HG02973 (cell line): ENCODE measurements around the gene ATN1.

Experiments used
- ATAC-seq: cut with Tn5 transposase; IDR thresholded peaks from one replicate; pipeline ENCODE4 v1.9.1; 2021; ENCODE audit warnings: moderate library complexity; ENCODE audit not compliant: unreplicated experiment

Gene ATN1

DNA sequence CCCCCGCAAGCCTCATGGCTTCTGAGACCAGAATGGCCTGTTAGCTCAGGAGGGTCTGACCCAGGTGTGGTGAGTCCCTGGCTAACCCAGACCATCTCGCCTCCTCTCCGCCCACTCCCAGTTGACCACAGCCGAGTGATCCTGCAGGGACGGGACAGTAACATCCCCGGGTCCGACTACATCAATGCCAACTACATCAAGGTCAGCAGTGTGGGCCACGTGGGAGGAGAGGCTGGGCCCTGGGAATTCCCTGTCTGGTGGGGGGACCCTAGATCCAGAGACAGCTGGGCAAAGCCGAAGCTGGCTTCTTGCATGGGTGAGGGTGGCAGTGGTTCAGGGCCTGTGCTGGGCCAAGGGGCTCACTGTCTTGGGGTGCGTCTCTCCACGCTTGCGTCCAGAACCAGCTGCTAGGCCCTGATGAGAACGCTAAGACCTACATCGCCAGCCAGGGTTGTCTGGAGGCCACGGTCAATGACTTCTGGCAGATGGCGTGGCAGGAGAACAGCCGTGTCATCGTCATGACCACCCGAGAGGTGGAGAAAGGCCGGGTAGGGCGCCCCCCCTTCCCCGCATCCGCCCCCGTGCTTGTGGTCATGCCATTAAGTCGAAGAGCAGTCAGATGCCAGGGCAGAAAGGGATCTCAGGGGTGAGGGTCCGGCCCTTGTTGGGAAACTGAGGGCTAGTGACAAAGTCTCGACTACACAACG, 28.4 kb downstream of the ATN1 start:
- no peak for ATAC-seq

DNA sequence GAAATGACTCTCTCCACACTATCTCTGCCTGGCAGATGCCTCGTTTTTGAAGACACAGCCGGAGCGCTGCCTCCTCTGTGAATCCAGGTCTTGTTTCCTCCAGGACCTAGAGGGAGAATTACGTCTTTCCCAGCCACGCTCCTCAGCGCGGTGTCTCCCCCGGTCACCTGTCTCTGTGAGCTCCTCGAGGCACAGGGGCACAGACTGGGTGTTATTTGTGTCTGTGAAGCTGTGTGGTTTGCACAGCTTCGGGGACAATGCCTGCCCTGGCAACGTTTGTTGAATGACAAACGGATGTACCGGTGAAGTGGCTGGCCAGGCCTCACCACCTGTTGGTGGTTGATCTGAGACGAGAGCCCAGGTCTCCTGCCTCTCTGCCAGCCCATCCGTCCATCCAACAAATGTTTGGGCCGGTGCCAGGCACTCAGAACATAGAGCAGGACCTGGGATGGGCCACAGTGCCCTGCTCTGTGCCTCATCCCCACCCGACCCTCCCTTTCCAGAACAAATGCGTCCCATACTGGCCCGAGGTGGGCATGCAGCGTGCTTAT, 29.5 kb downstream of the ATN1 start:
- no peak for ATAC-seq

DNA sequence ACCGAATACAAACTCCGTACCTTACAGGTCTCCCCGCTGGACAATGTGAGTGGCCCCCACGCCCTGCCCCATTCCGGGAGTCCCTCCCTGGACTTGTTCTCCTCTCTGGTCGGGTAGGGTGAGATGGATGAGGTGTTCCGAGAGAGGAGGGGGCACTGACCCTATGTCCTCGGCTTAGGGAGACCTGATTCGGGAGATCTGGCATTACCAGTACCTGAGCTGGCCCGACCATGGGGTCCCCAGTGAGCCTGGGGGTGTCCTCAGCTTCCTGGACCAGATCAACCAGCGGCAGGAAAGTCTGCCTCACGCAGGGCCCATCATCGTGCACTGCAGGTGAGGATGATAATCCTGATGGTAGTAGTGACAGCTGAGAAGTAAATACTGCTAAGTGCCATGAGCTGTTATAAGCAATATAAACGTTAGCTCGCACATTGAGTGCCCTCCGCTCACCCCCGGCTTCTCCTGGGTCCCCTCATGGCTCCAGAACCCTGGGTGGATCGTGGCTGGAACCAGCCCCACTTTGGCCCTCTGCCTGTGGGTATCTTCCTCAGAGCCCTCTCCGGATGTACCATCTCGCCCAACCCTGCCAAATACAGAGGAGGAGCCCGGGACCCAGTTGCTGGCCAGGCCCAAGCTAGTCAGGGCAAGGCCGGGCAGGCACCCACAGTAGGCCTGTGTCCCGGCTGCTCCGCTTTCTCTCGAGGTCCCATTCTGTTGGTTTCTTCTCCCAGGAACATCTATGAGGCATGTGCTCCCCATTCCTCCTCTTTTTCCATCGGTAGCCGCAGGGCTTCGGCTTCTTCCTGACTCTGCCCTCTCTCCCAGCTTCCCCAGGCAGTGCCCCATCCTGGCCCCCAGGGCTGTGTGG, 30.2 kb downstream of the ATN1 start:
- ATAC-seq: no peak

DNA sequence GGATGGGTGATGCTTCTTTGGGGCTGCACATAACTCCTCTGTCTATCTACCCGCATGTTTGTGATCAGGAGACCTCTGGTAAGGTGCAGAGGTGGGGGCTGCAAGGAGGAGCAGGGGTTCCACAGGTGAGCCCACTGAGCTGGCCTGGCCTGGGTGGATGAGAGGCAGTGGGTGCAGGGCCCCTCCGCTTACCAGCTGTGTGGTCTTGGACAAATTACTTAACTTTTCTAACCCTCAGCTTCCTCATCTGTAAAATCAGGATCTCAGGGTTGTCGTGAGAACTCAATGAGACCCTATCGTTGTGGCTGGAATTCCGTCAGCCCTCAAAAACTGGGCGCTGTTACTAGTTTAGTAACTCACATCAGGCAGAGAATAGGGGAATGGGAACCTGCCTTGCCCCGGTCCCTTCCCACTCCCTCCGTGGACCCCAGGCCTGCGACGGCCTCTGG, 30.9 kb downstream of the ATN1 start:
- ATAC-seq: peak; percentile 1

DNA sequence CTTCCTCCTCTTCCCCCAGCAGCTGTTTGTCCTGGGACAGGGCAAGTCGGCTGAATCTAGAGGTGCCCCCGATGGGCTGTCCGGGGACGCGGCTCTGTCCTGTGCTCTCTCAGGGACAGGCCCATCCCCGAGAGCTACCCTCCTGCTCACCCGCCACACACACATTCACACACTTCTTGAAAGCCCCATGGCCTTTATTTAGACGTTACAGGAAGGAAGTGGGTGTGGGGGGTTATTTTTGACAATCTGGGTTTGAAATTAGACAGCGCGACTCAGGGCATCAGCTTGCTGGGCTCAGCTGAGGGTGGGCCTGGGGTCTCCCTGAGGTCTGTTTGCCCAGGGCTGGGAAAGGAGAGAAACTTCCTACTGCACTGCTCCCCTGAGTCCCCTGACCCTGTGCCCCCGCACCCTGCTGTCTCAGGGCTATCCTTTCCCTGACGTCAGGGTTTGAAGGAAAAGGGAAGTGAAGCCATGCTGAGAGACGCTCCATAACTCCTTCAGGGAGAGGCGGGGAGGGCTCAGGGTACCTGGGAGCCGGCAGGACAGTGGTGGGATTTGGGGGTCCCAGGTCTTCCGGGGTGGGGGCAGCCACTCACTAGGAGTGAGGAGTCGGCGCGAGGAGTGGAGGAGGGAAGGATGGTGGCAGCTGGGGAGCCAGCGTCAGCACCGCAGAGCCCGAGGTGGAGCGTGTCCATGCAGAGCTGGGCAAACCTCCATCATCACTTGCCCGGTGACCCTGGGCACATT, 31.5 kb downstream of the ATN1 start:
- ATAC-seq: peak; percentile 28

DNA sequence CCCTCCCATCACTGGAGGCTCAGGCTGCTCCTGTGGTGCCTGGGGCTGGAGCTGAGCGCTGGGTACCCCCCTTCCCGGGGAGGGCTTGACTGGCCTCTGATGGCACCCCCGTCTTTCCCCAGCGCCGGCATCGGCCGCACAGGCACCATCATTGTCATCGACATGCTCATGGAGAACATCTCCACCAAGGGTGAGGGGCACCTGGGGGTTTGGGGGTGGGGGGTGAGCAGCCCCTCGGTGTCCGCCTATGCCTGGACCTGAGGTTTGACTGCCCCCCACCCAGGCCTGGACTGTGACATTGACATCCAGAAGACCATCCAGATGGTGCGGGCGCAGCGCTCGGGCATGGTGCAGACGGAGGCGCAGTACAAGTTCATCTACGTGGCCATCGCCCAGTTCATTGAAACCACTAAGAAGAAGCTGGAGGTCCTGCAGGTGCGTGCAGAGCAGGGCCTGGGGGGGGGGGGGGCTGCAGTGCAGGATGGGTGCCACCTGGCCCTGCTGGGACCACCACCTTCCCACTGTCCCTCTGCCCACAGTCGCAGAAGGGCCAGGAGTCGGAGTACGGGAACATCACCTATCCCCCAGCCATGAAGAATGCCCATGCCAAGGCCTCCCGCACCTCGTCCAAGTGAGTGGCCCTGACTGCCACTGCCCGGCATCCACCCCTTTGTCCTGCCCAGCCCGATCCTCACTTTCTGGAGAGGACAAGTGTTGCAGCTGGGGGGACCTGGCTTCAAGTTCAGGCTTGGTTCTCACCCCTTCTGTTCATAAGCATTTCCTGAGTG, 32.2 kb downstream of the ATN1 start:
- ATAC-seq: no peak

DNA sequence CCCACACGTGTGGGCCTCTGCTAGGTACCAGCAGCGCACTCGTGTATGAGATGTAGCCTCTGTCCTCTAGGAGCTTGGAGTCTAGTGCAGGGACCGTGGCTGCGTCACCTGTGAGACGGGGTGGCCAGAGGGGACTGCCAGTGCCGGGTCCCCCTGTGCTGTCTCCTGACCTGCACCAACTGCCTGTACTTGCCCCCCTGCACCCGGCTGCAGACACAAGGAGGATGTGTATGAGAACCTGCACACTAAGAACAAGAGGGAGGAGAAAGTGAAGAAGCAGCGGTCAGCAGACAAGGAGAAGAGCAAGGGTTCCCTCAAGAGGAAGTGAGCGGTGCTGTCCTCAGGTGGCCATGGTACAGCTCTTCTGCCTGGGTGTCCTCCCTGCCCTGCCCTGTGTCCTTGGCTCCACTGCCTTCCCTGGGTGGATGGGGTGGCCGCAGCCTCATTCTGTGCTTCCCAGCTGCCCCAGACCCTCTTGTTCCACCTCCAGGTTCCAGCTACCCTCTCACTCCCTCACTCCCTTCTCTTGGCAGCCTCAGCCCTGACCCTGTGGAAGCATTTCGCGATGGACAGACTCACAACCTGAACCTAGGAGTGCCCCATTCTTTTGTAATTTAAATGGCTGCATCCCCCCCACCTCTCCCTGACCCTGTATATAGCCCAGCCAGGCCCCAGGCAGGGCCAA, 33.0 kb downstream of the ATN1 start:
- no peak for ATAC-seq

DNA sequence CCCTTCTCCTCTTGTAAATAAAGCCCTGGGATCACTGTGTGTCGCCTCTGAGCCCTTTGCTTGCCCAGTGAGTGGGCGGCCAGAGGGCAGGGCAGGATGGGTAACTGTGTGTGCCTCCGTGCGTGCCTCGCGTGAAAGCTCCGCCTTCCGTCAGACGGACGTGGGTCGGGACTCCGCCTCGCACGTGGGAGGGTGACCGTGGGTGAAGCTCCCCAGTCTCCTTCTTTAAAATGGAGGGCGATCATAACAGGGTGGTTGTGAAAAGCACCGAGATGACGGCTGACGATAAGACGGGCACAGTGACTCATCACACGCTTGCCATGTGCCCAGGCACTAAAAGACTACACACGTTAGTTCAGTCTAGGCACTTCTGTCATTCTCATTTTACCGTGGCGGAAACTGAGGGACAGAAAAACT, 33.5 kb downstream of the ATN1 start:
- no peak for ATAC-seq

DNA sequence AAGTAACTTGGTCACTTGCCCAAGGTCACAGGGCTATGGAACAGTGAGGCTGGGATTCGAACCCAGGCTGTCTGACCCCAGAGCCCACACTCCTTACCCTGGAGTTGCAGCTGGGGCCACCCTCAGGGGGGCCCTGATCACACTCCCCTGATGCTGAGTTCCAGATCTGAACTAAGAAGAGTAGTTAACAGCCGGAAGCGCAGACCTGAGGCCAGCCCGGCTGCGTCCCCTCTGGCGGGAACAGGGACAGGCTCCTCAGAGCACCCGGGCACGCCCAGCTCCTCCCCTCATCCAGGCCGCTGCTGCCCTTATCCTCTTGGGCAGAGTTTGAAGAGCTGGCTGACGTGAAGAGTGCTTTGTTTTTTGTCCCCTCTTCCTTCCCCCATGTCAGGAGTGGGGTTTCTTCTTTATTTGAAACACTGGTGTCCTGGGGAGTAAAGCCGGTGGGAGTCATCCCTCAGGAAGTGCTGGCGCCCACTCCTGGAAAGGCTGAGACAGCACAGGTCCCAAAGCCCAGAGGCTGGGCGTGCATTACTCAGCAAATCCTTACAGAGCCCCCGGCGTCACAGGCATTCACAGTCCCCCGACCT, 34.0 kb downstream of the ATN1 start:
- ATAC-seq: no peak

DNA sequence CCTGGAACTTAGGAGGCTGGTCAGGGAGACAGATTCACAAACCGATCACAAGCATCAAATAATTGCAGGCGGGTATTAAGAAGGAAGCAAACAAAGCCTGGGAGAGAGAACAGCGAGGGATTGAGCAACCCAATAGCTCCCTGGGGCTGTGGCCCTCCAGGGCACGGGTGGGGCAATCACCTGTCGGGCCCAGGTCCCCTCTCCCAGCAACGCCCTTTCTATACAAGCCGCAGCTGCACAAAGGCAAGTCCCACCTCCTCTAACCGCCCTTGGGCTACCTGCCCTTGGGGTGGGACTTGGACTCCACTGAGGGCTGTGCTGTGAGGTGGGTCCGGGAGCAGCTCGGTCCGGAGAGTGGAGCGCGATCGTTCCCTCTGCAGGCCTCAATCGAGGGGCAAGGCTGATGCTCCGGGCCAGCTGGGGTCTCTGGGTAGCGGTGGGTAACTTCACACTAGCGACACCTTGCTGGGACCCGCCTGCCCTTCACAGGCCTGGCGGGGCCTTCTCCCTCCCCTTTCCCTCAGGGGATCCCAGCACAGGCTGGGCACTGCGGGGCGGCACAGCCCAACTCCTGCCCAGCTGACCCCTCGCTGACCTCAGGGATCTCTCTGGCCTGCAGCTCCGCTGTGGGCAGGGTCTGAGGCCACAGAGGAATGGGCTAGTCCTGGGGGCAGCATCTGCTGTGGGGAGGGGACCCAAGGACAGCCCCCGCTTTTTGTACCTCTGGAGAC, 34.7 kb downstream of the ATN1 start:
- ATAC-seq: no peak

DNA sequence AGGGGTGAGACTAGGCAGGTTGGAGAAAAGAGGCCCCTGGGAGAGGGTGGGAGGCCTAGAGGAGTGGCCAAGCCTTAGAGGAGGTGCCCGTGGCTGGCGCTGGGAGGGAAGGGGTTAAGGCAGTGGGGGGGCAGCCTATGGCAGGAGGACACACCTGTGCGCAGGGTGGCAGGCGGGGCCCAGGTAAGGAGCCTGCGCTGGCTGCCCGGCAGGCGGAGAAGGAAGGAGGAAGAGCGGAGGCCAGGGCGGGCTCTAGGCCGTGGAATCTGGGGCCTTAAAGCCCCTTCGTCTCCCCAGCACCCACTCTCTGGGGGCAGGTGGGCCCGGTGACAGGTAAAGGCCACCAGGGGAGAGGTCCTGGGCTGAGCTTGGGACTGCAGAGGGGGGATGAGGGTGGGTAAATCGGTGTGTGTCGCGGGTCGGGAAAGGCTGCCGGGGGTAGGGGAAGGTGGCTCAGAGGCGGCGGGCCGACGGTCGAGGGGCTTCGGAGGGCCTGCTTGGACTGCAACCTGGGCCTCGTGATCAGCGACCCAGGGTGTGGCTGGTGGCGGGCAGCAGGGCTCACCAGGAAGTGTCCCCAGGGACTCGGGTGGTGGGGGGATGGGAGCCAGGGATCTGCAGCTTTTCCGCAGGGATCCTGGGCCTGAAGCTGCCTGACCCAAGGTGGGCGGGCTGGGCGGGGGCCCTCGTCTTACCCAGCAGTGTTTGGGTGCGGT, 35.4 kb downstream of the ATN1 start:
- no peak for ATAC-seq

DNA sequence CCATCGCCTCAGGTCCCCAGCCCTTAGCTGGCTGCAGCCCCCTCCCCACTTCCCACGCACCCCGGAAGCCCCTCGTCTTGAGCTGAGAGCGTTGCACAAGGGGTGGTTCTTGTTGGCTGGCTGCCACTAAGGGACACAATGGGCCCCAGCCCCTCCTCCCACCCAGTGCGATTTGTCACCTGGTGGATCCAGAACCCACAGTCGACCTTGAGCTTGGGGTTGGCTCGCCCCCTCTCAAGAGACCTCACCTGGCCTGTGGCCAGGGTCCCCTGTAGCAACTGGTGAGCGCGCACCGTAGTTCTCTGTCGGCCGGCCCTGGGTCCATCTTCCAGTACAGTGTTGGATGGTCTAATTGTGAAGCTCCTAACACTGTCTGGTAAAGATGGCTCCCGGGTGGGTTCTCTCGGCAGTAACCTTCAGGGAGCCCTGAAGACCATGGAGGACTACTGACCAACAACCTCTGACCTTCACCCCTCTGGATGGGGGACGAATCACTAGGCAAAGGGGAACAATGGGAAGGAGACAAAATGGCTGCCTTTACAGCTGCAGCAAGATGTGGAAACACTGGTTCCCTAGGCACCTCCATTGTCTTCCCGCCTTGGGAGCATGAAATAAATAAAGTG, 36.1 kb downstream of the ATN1 start:
- no peak for ATAC-seq

DNA sequence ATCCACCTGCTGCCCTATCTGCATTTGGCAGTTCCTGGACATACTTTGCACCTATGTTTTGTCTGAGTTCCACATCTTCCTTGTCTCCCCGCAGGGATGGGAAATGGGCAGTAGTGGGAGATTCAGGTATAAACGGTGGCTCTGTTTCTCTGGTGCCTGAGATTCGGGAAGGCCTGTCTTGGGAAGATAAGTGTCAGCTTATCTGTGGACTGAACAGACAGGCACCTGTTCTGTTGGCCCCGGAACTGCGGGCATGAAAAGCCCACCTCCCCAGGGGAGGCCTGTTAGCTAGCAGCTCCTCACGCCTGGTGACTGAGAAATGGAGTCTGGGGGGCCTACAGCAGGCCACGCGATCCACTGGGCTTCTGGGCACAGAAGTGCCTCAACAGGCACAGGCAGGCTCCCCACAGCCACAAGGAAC, 36.9 kb downstream of the ATN1 start:
- ATAC-seq: peak; percentile 7

DNA sequence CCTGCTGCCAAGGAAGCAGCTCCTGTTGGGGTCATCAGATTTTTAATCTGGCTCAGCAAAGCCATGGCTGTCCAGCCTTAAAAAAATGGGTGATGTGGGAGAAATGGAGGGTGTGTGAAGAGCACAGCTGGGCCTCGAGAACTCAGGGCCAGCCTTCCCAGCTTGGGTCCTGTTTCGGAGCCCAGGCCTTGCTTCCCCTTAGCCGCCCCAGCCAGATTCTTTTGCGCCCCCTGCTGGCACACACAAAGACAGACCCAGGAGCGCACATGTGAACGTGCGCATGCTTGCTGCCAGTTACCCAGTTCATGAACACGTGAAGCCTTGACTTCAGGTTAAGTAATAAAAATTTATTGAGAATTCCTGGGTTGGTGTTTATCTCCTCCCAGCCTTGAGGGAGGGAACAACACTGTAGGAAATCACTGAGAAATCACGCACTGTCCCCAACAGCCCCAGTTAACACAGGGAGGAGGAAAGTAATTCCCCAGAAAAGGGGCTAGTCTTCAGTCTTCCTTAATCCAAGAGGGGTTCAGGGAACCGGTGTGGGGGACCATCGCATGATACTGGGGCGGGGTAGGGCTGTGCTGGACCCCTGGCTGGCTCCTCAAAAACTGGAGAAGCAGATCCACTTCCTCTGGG, 37.4 kb downstream of the ATN1 start:
- ATAC-seq: peak; percentile 36

DNA sequence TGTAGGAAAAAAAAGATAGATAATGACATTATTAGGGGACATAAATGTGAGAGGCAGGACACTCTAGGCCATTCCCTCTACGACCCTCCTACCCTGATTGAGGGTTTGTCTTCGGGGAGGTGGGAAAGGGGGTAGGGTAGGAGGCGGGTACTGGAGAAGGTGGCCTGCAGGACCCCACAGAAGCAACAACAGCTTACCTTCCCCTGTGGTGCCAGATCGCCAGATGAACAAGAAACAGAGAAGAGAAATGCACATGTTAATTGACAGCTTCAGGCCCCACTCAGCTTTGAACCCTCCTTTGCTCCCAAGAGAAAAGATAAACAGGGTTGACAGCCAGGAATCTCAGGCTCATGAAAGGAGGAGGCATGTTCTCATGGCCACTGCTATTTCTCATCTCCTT, 38.0 kb downstream of the ATN1 start:
- ATAC-seq: no peak

DNA sequence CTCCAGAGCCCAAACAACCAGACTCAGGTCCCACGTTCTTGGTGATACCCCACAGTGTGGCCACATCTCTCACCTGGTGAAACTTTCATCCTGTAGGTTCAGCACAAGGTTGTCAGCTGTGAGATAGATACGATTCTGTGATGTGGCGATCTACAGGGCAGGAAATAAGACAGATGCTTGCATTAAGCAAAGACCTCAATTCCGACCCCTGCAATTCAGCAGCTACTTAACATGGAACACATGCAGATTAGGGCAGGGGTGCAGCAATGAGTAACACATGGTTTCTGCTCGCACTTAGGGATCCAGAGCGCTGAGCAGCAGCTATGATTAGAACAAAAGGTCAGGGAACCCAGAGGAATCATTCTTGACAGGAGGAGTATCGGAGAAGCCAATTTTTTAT, 38.6 kb downstream of the ATN1 start:
- ATAC-seq: no peak

DNA sequence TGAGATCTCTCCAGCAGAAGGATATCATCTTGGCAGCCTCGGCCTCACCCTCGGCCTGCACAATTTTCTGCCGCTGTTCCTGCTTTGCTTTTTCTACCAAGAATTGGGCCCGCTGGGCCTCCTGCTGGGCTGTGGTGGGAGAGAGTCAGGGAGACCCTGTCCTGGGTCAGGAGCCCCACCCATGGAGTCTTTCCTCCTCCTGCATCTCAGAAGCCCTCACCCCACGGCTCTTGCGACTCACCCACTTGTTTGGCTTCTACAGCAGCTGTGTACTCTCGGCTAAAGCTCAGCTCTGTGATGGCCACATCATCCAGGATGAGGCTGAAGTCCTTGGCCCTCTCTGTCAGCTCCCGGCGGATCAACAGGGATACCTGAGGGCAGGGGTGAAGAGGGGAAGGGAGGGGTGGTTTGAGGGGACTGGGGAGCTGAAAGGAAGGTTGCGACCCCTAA, 39.9 kb downstream of the ATN1 start:
- no peak for ATAC-seq
